K562 (cell line): ENCODE measurements around the gene BRAF. TPM values are rescaled to one million over a fixed set of nuclear protein-coding genes. Genes with fewer than 3 reads are reported as not detected.

Source experiments
- ATAC-seq: fragments of 200-7000 bp; cut with Tn5 transposase; 3 replicates; pipeline ENCODE4 v1.9.1; 2020; ENCODE audit warnings: moderate library complexity
- BruUV-seq: library from RNA; stranded (reverse); fragments of 400-500 nt; replicated peaks from 2 replicates; lab custom pipeline; 2021; lab: Mats Ljungman, UMichigan
- CTCF ChIA-PET: fragments of 300-600 bp; formaldehyde crosslinking; extraction: SDS; loops from one replicate; lab custom pipeline; 2021; ENCODE audit warnings: low intra/inter-chr PET ratio; lab: Yijun Ruan, JAX
- POLR2A ChIA-PET: fragments of 300-600, 350-650 bp; sonication (Branson Sonifier 250); formaldehyde crosslinking; extraction: SDS; loops from one replicate; lab custom pipeline; 2021; ENCODE audit warnings: antibody characterized with exemption, inconsistent platforms; lab: Yijun Ruan, JAX
- DNase-seq, 4 experiments: peaks; one replicate each; pipeline versions ENCODE4 v3.0.0 to v3.0.0-alpha.2; 2011 to 2018; ENCODE audit warnings: low spot score in 3 of 4, mixed read lengths in 3 of 4; ENCODE audit errors: extremely low read depth in 1 of 4
- FAIRE-seq: peaks from 2 replicates; lab custom pipeline; 2011; peaks lifted over from hg19 to GRCh38; lab: Jason Lieb, UNC
- H2AFZ ChIP-seq: 2 replicates; pipeline ENCODE4 v1.6.0; 2011; ENCODE audit warnings: low read depth, low read length, control low read depth, inconsistent platforms
- H3K27ac ChIP-seq: fragments of 200-600 bp; 3 replicates; pipeline ENCODE4 v1.8.0; 2011; ENCODE audit warnings: low read depth, mild to moderate bottlenecking, control low read depth, inconsistent platforms, low read length, moderate library complexity, mixed read lengths; ENCODE audit errors: extremely low read depth
- H3K27me3 ChIP-seq, 2 experiments: fragments of 300-600 bp in 1 of 2; 2 replicates in 1 of 2; 3 replicates in 1 of 2; pipeline versions ENCODE4 v1.6.0 to v1.8.0; 2011; ENCODE audit warnings: inconsistent platforms in 2 of 2, low read length in 2 of 2, mild to moderate bottlenecking in 1 of 2, mixed read lengths in 1 of 2, moderate library complexity in 1 of 2; ENCODE audit not compliant: control insufficient read depth in 2 of 2, insufficient read depth in 2 of 2
- H3K36me3 ChIP-seq: fragments of 300-600 bp; 3 replicates; pipeline ENCODE4 v1.8.0; 2011; ENCODE audit warnings: mild to moderate bottlenecking, low read length, inconsistent platforms; ENCODE audit not compliant: control insufficient read depth, insufficient read depth
- H3K4me1 ChIP-seq, 2 experiments: fragments of 200-600 bp in 1 of 2; replicated peaks in 1 of 2; 2 replicates in 1 of 2; 3 replicates in 1 of 2; pipeline versions ENCODE4 v1.5.1 to v1.8.0; 2011; ENCODE audit warnings: inconsistent platforms in 2 of 2, low read length in 2 of 2, mild to moderate bottlenecking in 1 of 2, mixed read lengths in 1 of 2, moderate library complexity in 1 of 2; ENCODE audit not compliant: control insufficient read depth in 2 of 2, insufficient read depth in 2 of 2
- H3K4me2 ChIP-seq: 2 replicates; pipeline ENCODE4 v1.6.1; 2011; ENCODE audit warnings: low read length, control low read depth, inconsistent platforms, mixed read lengths; ENCODE audit not compliant: insufficient read depth
- H3K4me3 ChIP-seq: fragments of 200-600 bp; sonication (generic), shearing (Covaris generic); 2 replicates; pipeline ENCODE4 v1.5.1; 2016; ENCODE audit warnings: control low read depth, inconsistent platforms
- H3K79me2 ChIP-seq: fragments of 200-600 bp; 3 replicates; pipeline ENCODE4 v1.8.0; 2011; ENCODE audit warnings: low read length, inconsistent platforms; ENCODE audit not compliant: control insufficient read depth, insufficient read depth
- H3K9ac ChIP-seq, 2 experiments: 2 replicates each; pipeline versions ENCODE4 v1.6.0 to v1.6.1; 2011; ENCODE audit warnings: low read depth in 2 of 2, low read length in 2 of 2, control low read depth in 1 of 2, inconsistent platforms in 1 of 2, mild to moderate bottlenecking in 1 of 2, mixed read lengths in 1 of 2; ENCODE audit not compliant: insufficient read depth in 1 of 2
- H3K9me1 ChIP-seq: one replicate; pipeline ENCODE4 v1.6.0; 2011; ENCODE audit warnings: inconsistent platforms, mild to moderate bottlenecking, low read length, moderate library complexity; ENCODE audit not compliant: control insufficient read depth, insufficient read depth
- H3K9me3 ChIP-seq: replicated peaks from 2 replicates; pipeline ENCODE4 v1.5.1; 2011; ENCODE audit warnings: low read depth, low read length, inconsistent platforms; ENCODE audit not compliant: control insufficient read depth, insufficient read depth
- H4K20me1 ChIP-seq: replicated peaks from 2 replicates; pipeline ENCODE4 v1.6.1; 2011; ENCODE audit warnings: low read length, inconsistent platforms, mixed read lengths; ENCODE audit not compliant: control insufficient read depth, insufficient read depth
- ASH1L ChIP-seq: fragments of 450-650 bp; IDR thresholded peaks from 2 replicates; pipeline ENCODE4 v1.6.1; 2018; ENCODE audit warnings: borderline replicate concordance, mild to moderate bottlenecking, low read depth; ENCODE audit not compliant: partially characterized antibody
- CHCHD3 ChIP-seq: fragments of 250-450 bp; sonication (Bioruptor Pico); IDR thresholded peaks from 2 replicates; pipeline ENCODE4 v2.1.2; 2022; ENCODE audit warnings: mild to moderate bottlenecking
- DPF2 ChIP-seq: fragments of 450-650 bp; IDR thresholded peaks from 2 replicates; pipeline ENCODE4 v1.6.1; 2016
- GTF2A2 ChIP-seq: IDR thresholded peaks from 2 replicates; pipeline ENCODE4 v1.6.1; 2016; ENCODE audit warnings: mild to moderate bottlenecking, missing genetic modification characterization, missing compliant biosample characterization
- HDGF ChIP-seq: fragments of 450-650 bp; IDR thresholded peaks from 2 replicates; pipeline ENCODE4 v1.6.1; 2016
- LCOR ChIP-seq: sonication (generic); formaldehyde crosslinking; IDR thresholded peaks from 2 replicates; pipeline ENCODE4 v1.8.0; 2022; ENCODE audit warnings: mild to moderate bottlenecking, missing genetic modification reagents
- MAFF ChIP-seq: IDR thresholded peaks from 2 replicates; pipeline ENCODE4 v1.6.1; 2012; ENCODE audit warnings: low read length, improper control_type of control experiment
- MLLT1 ChIP-seq, 2 experiments: fragments of 450-650 bp; IDR thresholded peaks; 2 replicates each; pipeline ENCODE4 v1.6.1; 2016
- SMAD4 ChIP-seq: fragments of 250-450 bp; sonication (Bioruptor Pico); conservative IDR thresholded peaks from 2 replicates; pipeline ENCODE4 v1.8.0; 2021; ENCODE audit warnings: inconsistent platforms, mild to moderate bottlenecking, moderate library complexity
- SMC3 ChIP-seq: conservative IDR thresholded peaks from 2 replicates; pipeline ENCODE4 v1.6.1; 2011; ENCODE audit warnings: low read depth, low read length, improper control_type of control experiment; ENCODE audit not compliant: insufficient read depth
- ZC3H11A ChIP-seq: IDR thresholded peaks from 2 replicates; pipeline ENCODE4 v1.6.1; 2012; ENCODE audit warnings: low read depth, low read length, improper control_type of control experiment
- ZC3H4 ChIP-seq: sonication (generic); formaldehyde crosslinking; IDR thresholded peaks from 2 replicates; pipeline ENCODE4 v1.9.0; 2021; ENCODE audit warnings: missing genetic modification reagents, borderline replicate concordance
- ZNF165 ChIP-seq: fragments of 250-450 bp; sonication (Bioruptor Pico); IDR thresholded peaks from 2 replicates; pipeline ENCODE4 v1.4.0; 2020; ENCODE audit warnings: borderline replicate concordance
- ZNF197 ChIP-seq: fragments of 200-800 bp; sonication (Bioruptor generic); IDR thresholded peaks from 2 replicates; pipeline ENCODE4 v1.6.1; 2016; ENCODE audit warnings: low read depth, missing genetic modification characterization, missing compliant biosample characterization
- ZNF384 ChIP-seq: IDR thresholded peaks from 2 replicates; pipeline ENCODE4 v1.6.1; 2012; ENCODE audit warnings: low read depth, low read length, improper control_type of control experiment
- ZNF77 ChIP-seq: fragments of 250-450 bp; sonication (Bioruptor Pico); IDR thresholded peaks from 2 replicates; pipeline ENCODE4 v1.5.0; 2020
- WGBS: fragments of 100-300 bp; shearing (Covaris generic); methylation state at CpG from one replicate; pipeline ENCODE4 v1.1.6; 2016; ENCODE audit warnings: low coverage, mixed read lengths; ENCODE audit not compliant: insufficient coverage; ENCODE audit errors: missing lambda C conversion rate; 5-methylcytosine and 5-hydroxymethylcytosine counted together
- in situ Hi-C: fragments of 300-500 bp; cut with MboI; formaldehyde crosslinking; loops from 4 replicates; pipeline ENCODE4 v1.15.0; 2018; ENCODE audit warnings: inconsistent platforms, mixed read lengths
- intact Hi-C: fragments of 100-400 bp; cut with micrococcal nuclease; formaldehyde crosslinking; loops from 2 replicates; pipeline ENCODE4 v1.14.2; 2022
- polyA plus RNA-seq, 8 experiments: library from polyadenylated mRNA; depleted of rRNA in 4 of 8; stranded (reverse) in 5 of 8; unstranded in 3 of 8; fragments of >200 nt; fragmentation: Nextera tagmentation in 2 of 8; fragmentation: Illumina TruSeq in 1 of 8; extraction: Ambion mirVana in 2 of 8; extraction: Trizol in 1 of 8; gene quantifications; 2 replicates each; pipeline versions ENCODE4 v1.2.1 to v1.2.3, GENCODE V29; 2011 to 2014; ENCODE audit warnings: inconsistent platforms in 1 of 8, missing spikeins in 1 of 8
- total RNA-seq, 7 experiments: library from RNA; depleted of rRNA in 6 of 7; stranded (reverse); fragments of >200 nt in 6 of 7; fragmentation: Illumina TruSeq in 2 of 7; extraction: Trizol in 2 of 7; gene quantifications; 2 replicates each; pipeline versions ENCODE4 v1.2.1 to v1.2.3, GENCODE V29; 2011 to 2021; ENCODE audit warnings: low replicate concordance in 1 of 7
- TF ChIP-seq, protein P1 (sequence below), 2 experiments: fragments of 250-450 bp in 1 of 2; fragments of 450-650 bp in 1 of 2; sonication (Bioruptor Pico) in 1 of 2; IDR thresholded peaks; 2 replicates each; pipeline versions ENCODE4 v1.6.1 to v1.8.0; 2016 to 2021; ENCODE audit warnings: mild to moderate bottlenecking in 2 of 2, moderate library complexity in 2 of 2, missing compliant biosample characterization in 1 of 2, missing genetic modification characterization in 1 of 2
- TF ChIP-seq, protein P2 (sequence below): fragments of 250-450 bp; sonication (Bioruptor Pico); IDR thresholded peaks from 2 replicates; pipeline ENCODE4 v1.8.0; 2021; ENCODE audit warnings: moderate library complexity, mild to moderate bottlenecking, inconsistent platforms
- TF ChIP-seq, protein P3 (sequence below): fragments of 450-650 bp; formaldehyde crosslinking; IDR thresholded peaks from 2 replicates; pipeline ENCODE4 v1.4.0; 2020; ENCODE audit warnings: mild to moderate bottlenecking, moderate library complexity

BRAF gene
- total and polyA plus RNA-seq, 9 of the 15 experiments (the other 6 are each of a cell fraction or from before 2014, with no cell fraction given), result 3.6 to 38.3 (median 21.9) TPM

- CTCF ChIA-PET, result interaction anchor here (0.6 to 2.4 kb wide), 6 partner anchors 128 to 837 kb away, joined by 3 to 22 read pairs (median 4); no protein-coding TSS in a partner anchor
- DNase-seq (peak; percentile 52 to 87 (median 68)), ATAC-seq (peak; percentile 99), FAIRE-seq (peak; percentile 95)
- no peak overlapping the region for H3K4me2 ChIP-seq
- H4K20me1 ChIP-seq, result 0 out of 2 replicates have a peak, but pooled peaks cover 3% of the 10 kb centered on the region
- no peak overlapping the region for H3K9ac ChIP-seq
- H3K27ac ChIP-seq, result no peak overlapping the region
- H3K27me3 ChIP-seq, result no peaks in the 10 kb centered on the region
- no peaks in the 10 kb centered on the region for H3K9me3 ChIP-seq
- POLR2A ChIA-PET, result interaction anchor here (0.5 to 1.7 kb wide), 7 partner anchors 9 to 1857 kb away, joined by 3 to 4 read pairs (median 3); no protein-coding TSS in a partner anchor
- H2AFZ ChIP-seq, result no peak overlapping the region
- intact Hi-C loops, result loop anchor here (1.0 to 10.0 kb wide), 7 partner anchors 112 to 722 kb away; no protein-coding TSS in a partner anchor
- no peaks in the 10 kb centered on the region for H3K4me1 ChIP-seq
- no peaks in the 10 kb centered on the region for H3K9me1 ChIP-seq
- in situ Hi-C loops, result loop anchor here (5.0 to 25.0 kb wide), 2 partner anchors 201 to 726 kb away; partner anchors contain the start of gene MRPS33
- 14% methylated on average over 5 of the region's 5 CpGs for WGBS
- no peak overlapping the region for H3K4me3 ChIP-seq
- peaks cover 9% of the 10 kb centered on the region; the same call in 2 of the 3 replicates for H3K36me3 ChIP-seq
- no TSS peak for BruUV-seq
- H3K79me2 ChIP-seq, result peaks cover 4% of the 10 kb centered on the region; the same call in 1 of the 3 replicates
- 0 out of 2 replicates have a peak, but pooled peaks have one; percentile 34 for TF ChIP-seq LCOR (CRISPR knock-in tag)
- TF ChIP-seq ZNF77, result no peak
- TF ChIP-seq SMC3, result peak; percentile 83
- no peak for TF ChIP-seq ZNF165 (CRISPR knock-in tag)
- no peak for TF ChIP-seq GTF2A2 (tag)
- no peak for TF ChIP-seq SMAD4 (CRISPR knock-in tag)
- no peak for TF ChIP-seq CHCHD3
- 0 out of 2 replicates have a peak, but pooled peaks have one; percentile 17 for TF ChIP-seq DPF2
- no peak for TF ChIP-seq ZC3H11A
- TF ChIP-seq, protein P1, sequence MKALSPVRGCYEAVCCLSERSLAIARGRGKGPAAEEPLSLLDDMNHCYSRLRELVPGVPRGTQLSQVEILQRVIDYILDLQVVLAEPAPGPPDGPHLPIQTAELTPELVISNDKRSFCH (CRISPR knock-in tag; IDR thresholded peaks at IDR 0.05), result no peak
- TF ChIP-seq, protein P1 (tag; IDR thresholded peaks at IDR 0.05), result no peak
- TF ChIP-seq ZNF384, result peak; percentile 46; the same call in 1 of the 2 replicates
- no peak for TF ChIP-seq ZNF197 (CRISPR knock-in tag)
- TF ChIP-seq MLLT1 (IDR thresholded peaks at IDR 0.05), result no peak
- no peak for TF ChIP-seq ZC3H4 (CRISPR knock-in tag)
- 0 out of 2 replicates have a peak, but pooled peaks have one; percentile 67 for TF ChIP-seq HDGF
- TF ChIP-seq ASH1L, result no peak
- 0 out of 2 replicates have a peak, but pooled peaks have one; percentile 18 for TF ChIP-seq MAFF
- TF ChIP-seq, protein P2, sequence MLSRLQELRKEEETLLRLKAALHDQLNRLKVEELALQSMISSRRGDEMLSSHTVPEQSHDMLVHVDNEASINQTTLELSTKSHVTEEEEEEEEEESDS (CRISPR knock-in tag), result no peak
- TF ChIP-seq, protein P3, sequence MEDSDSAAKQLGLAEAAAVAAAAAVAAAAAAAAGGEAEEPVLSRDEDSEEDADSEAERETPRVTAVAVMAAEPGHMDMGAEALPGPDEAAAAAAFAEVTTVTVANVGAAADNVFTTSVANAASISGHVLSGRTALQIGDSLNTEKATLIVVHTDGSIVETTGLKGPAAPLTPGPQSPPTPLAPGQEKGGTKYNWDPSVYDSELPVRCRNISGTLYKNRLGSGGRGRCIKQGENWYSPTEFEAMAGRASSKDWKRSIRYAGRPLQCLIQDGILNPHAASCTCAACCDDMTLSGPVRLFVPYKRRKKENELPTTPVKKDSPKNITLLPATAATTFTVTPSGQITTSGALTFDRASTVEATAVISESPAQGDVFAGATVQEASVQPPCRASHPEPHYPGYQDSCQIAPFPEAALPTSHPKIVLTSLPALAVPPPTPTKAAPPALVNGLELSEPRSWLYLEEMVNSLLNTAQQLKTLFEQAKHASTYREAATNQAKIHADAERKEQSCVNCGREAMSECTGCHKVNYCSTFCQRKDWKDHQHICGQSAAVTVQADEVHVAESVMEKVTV (CRISPR knock-in tag), result peak; percentile 49; the same call in 1 of the 2 replicates
Observed at GRCh38 chr7:140810830-140811556, 113.7 kb downstream of the BRAF start.
